ENCODE results near the gene KCTD13. TPM values are rescaled to one million over a fixed set of nuclear protein-coding genes. Genes with fewer than 3 reads are reported as not detected.
"Not testable (repeated sequence)": the region's sequence is repeated elsewhere in the genome, so short reads cannot be mapped to it uniquely, and the experiment has no call there.

KCTD13 gene
- total and polyA plus RNA-seq, 2 donors from 2014 or later: 9.9 to 25.8 TPM

DNA sequence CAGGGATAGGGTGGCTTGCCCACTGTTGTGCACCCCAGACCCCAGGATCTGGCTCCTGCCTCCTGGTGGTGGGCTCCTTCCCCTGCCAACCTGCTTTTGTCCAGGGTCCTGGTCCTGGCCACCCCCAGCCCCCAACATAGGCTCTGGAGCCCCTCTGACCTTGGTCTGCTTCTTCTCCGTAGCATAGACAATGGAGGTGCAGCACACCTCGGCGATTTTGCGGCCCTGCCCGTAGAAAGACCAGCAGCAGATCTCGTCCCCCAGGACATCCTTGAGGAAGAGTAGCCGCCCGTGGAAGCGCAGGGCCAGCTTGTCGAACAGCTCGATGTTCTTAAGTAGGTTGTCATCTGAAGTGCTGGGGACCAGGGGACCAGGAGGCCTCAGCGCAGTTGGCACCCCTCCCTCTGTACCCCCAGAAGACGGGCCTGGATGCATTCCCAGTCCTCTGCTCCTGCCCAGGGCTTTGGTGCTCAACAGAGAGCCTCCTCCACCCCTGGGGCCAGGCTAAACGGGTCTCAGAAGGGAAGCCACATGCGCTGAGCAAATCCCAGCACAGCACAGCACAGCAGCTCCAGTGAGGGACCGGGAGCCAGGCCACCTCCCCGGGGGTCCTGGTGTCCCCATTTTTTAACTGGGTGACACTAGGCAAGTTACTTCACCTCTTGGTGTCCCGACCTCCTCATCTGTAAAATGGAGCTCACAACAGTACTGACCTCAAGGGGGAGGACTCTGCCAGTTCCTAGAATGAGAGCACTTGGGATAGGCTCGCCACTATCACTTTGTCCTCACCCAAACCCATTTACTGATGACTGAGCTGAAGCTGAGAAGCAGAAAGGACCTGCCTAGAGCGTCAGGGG lies 15.0 kb downstream of the KCTD13 start:
- FAIRE-seq (no peak), DNase-seq (no peak)
- Histone ChIP-seq H3K4me1 (ENCODE audit: control insufficient read depth in 2 of 3, insufficient read depth in 2 of 3, low read depth in 1 of 3, low read length in 3 of 3) (no peaks in the 10 kb centered on the region), H3K9ac (ENCODE audit: low read length in 3 of 3) (no peak overlapping the region), H3K36me3 (ENCODE audit: control insufficient read depth in 2 of 3, insufficient read depth in 3 of 3, low read length in 3 of 3) (no peaks in the 10 kb centered on the region), H3K9me3 (ENCODE audit: control insufficient read depth in 2 of 3, insufficient read depth in 1 of 3, low read length in 3 of 3) (no peaks in the 10 kb centered on the region), H3K27ac (ENCODE audit: low read depth in 2 of 2, low read length in 2 of 2) (no peak overlapping the region), H3K4me3 (ENCODE audit: low read length in 3 of 3) (no peak overlapping the region), H3K27me3 (ENCODE audit: control insufficient read depth, insufficient read depth, low read length) (no peaks in the 10 kb centered on the region)
- TF ChIP-seq, protein P1, sequence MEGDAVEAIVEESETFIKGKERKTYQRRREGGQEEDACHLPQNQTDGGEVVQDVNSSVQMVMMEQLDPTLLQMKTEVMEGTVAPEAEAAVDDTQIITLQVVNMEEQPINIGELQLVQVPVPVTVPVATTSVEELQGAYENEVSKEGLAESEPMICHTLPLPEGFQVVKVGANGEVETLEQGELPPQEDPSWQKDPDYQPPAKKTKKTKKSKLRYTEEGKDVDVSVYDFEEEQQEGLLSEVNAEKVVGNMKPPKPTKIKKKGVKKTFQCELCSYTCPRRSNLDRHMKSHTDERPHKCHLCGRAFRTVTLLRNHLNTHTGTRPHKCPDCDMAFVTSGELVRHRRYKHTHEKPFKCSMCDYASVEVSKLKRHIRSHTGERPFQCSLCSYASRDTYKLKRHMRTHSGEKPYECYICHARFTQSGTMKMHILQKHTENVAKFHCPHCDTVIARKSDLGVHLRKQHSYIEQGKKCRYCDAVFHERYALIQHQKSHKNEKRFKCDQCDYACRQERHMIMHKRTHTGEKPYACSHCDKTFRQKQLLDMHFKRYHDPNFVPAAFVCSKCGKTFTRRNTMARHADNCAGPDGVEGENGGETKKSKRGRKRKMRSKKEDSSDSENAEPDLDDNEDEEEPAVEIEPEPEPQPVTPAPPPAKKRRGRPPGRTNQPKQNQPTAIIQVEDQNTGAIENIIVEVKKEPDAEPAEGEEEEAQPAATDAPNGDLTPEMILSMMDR (IDR thresholded peaks at IDR 0.05; ENCODE audit: borderline replicate concordance, extremely low read depth, insufficient read depth): no peak
- intact Hi-C loops (cut with DNase I): no loop called here

DNA sequence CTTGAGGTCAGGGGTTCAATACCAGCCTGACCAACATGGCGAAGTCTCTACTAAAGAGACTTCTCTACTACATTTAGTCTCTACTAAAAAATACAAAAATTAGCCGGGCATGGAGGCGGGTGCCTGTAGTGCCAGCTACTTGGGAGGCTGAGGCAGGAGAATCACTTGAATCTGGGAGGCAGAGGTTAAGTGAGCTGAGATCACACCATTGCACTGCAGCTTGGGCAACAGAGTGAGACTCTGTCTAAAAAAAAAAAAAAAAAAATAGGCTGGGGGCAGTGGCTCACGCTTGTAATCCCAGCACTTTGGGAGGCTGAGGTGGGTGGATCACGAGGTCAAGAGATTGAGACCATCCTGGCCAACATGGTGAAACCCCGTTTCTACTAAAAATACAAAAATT lies 16.2 kb downstream of the KCTD13 start:
- H3K36me3 ChIP-seq (ENCODE audit: control insufficient read depth in 2 of 3, insufficient read depth in 3 of 3, low read length in 3 of 3); H3K9me3 ChIP-seq (ENCODE audit: control insufficient read depth in 2 of 3, insufficient read depth in 1 of 3, low read length in 3 of 3); FAIRE-seq; H3K4me1 ChIP-seq (ENCODE audit: control insufficient read depth in 2 of 3, insufficient read depth in 2 of 3, low read depth in 1 of 3, low read length in 3 of 3); H3K27me3 ChIP-seq (ENCODE audit: control insufficient read depth, insufficient read depth, low read length); H3K27ac ChIP-seq (ENCODE audit: low read depth in 2 of 2, low read length in 2 of 2); H3K9ac ChIP-seq (ENCODE audit: low read length in 3 of 3); DNase-seq; intact Hi-C loops (cut with DNase I); H3K4me3 ChIP-seq (ENCODE audit: low read length in 3 of 3): not testable (repeated sequence)

DNA sequence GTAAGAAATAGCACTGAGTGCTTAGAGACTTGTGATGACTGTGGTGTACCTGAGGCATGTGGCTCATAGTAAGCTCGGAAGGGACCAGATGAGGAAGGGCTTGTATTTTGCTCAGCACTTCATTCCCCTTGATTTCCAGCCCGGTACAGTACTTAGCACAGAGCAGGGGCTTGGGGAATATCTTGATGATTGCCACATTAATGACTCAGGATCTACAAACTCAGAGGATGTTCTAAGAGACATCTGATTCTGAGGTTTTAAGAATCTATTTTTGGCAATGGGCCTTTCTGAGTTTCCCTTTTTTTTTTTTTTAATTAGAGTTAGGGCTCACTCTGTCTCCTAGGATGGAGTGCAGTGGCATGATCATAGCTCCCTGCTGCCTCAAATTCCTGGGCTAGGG lies 16.6 kb downstream of the KCTD13 start:
- Histone ChIP-seq H3K4me3 (ENCODE audit: low read length in 3 of 3) (no peak overlapping the region), H3K4me1 (ENCODE audit: control insufficient read depth in 2 of 3, insufficient read depth in 2 of 3, low read depth in 1 of 3, low read length in 3 of 3) (no peaks in the 10 kb centered on the region), H3K27me3 (ENCODE audit: control insufficient read depth, insufficient read depth, low read length) (no peaks in the 10 kb centered on the region), H3K9me3 (ENCODE audit: control insufficient read depth in 2 of 3, insufficient read depth in 1 of 3, low read length in 3 of 3) (no peaks in the 10 kb centered on the region), H3K36me3 (ENCODE audit: control insufficient read depth in 2 of 3, insufficient read depth in 3 of 3, low read length in 3 of 3) (no peaks in the 10 kb centered on the region), H3K27ac (ENCODE audit: low read depth in 2 of 2, low read length in 2 of 2) (no peak overlapping the region), H3K9ac (ENCODE audit: low read length in 3 of 3) (no peak overlapping the region)
- TF ChIP-seq, protein P1 (IDR thresholded peaks at IDR 0.05; ENCODE audit: borderline replicate concordance, extremely low read depth, insufficient read depth): no peak
- DNase-seq: no peak
- FAIRE-seq: no peak
- intact Hi-C loops (cut with DNase I): no loop called here

DNA sequence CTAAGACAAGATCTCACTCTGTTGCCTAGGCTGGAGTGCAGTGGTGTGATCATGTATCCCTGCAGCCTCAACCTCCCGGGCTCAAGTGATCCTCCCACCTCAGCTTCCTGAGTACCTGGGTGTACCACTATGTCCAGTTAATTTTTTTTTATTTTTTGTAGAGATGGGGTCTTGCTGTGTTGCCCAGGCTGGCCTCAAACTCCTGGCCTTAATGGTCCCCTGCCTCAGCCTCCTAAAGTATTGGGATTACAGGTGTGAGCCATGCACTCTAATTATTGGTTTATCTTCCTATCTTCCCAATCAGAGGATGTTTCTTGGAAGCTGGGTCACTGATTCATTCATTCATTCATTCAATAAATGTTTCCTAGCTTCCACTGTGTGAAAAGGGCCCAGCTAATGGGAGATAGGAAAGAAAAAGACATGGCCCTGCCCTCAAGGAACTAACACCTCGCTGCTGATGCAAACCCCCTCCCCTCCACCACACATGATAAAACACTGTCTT lies 17.3 kb downstream of the KCTD13 start:
- intact Hi-C loops (cut with DNase I): no loop called here
- FAIRE-seq: no peak

More for the DNA sequence above, 17.3 kb downstream of the KCTD13 start:
- DNase-seq: no peak
- H3K27me3 ChIP-seq (ENCODE audit: control insufficient read depth, insufficient read depth, low read length): no peaks in the 10 kb centered on the region
- H3K9ac ChIP-seq (ENCODE audit: low read length in 3 of 3): no peak overlapping the region
- H3K36me3 ChIP-seq (ENCODE audit: control insufficient read depth in 2 of 3, insufficient read depth in 3 of 3, low read length in 3 of 3): no peaks in the 10 kb centered on the region
- TF ChIP-seq, protein P1 (IDR thresholded peaks at IDR 0.05; ENCODE audit: borderline replicate concordance, extremely low read depth, insufficient read depth): no peak
- no peaks in the 10 kb centered on the region for H3K9me3 ChIP-seq (ENCODE audit: control insufficient read depth in 2 of 3, insufficient read depth in 1 of 3, low read length in 3 of 3)
- H3K4me1 ChIP-seq (ENCODE audit: control insufficient read depth in 2 of 3, insufficient read depth in 2 of 3, low read depth in 1 of 3, low read length in 3 of 3): no peaks in the 10 kb centered on the region
- no peak overlapping the region for H3K27ac ChIP-seq (ENCODE audit: low read depth in 2 of 2, low read length in 2 of 2)
- no peak overlapping the region for H3K4me3 ChIP-seq (ENCODE audit: low read length in 3 of 3)
